Measurements from ENCODE around the gene ROR1.
A peak's percentile ranks its signal among the peaks of the same experiment; 100 is the strongest.

ROR1 gene

GRCh38 chr1:63902844-63903589 is 129.2 kb downstream of the ROR1 start:
- Histone ChIP-seq H3K27ac (ENCODE audit: extremely low read depth, low read depth, low read length) (no peak overlapping the region; the same call in 1 of the 2 replicates), H3K4me3 (ENCODE audit: low read depth, low read length) (no peak overlapping the region), H3K36me3 (ENCODE audit: control insufficient read depth in 2 of 2, insufficient read depth in 1 of 2, low read length in 2 of 2) (no peaks in the 10 kb centered on the region), H3K9me3 (ENCODE audit: control insufficient read depth, insufficient read depth, low read depth, low read length) (no peaks in the 10 kb centered on the region), H3K4me1 (ENCODE audit: control insufficient read depth, insufficient read depth, low read length) (peaks cover 16% of the 10 kb centered on the region)
- POLR2A ChIA-PET = no interaction called here
- CTCF ChIA-PET = interaction anchor here (1.2 to 2.9 kb wide), 2 partner anchors 11 to 343 kb away, joined by 3 to 14 read pairs; no protein-coding TSS in a partner anchor
- TF ChIP-seq ZNF530 (tag by site-specific recombination; IDR thresholded peaks at IDR 0.05; ENCODE audit: low read depth) (no peak), ZIC2 (tag by site-specific recombination; IDR thresholded peaks at IDR 0.05) (no peak), MEIS1 (CRISPR knock-in tag; IDR thresholded peaks at IDR 0.05; ENCODE audit: borderline replicate concordance) (no peak), ZNF121 (tag by site-specific recombination; IDR thresholded peaks at IDR 0.05) (no peak), ZNF335 (tag by site-specific recombination; conservative IDR thresholded peaks at IDR 0.05) (peak; percentile 55), ZNF48 (tag by site-specific recombination; IDR thresholded peaks at IDR 0.05) (no peak), TRIM28 (IDR thresholded peaks at IDR 0.05; ENCODE audit: borderline replicate concordance, low read length) (no peak), ZNF670 (tag by site-specific recombination; IDR thresholded peaks at IDR 0.05; ENCODE audit: low read depth) (no peak), ZNF221 (tag by site-specific recombination; IDR thresholded peaks at IDR 0.05; ENCODE audit: borderline replicate concordance) (no peak), ZNF114 (tag by site-specific recombination; IDR thresholded peaks at IDR 0.05) (no peak), ZNF837 (tag by site-specific recombination; IDR thresholded peaks at IDR 0.05) (no peak), ZNF623 (tag by site-specific recombination; IDR thresholded peaks at IDR 0.05) (no peak), ZNF18 (tag by site-specific recombination; IDR thresholded peaks at IDR 0.05) (no peak), SALL2 (tag by site-specific recombination; IDR thresholded peaks at IDR 0.05; ENCODE audit: borderline replicate concordance) (no peak), OVOL3 (tag by site-specific recombination; IDR thresholded peaks at IDR 0.05) (no peak), KLF8 (tag by site-specific recombination; IDR thresholded peaks at IDR 0.05) (no peak), ZNF561 (tag by site-specific recombination; IDR thresholded peaks at IDR 0.05; ENCODE audit: borderline replicate concordance) (no peak), ZBTB1 (tag by site-specific recombination; IDR thresholded peaks at IDR 0.05) (no peak), ZNF501 (tag by site-specific recombination; IDR thresholded peaks at IDR 0.05) (no peak), ZNF585B (tag by site-specific recombination; IDR thresholded peaks at IDR 0.05) (no peak), ZNF654 (tag by site-specific recombination; IDR thresholded peaks at IDR 0.05; ENCODE audit: low read depth) (no peak), ZNF624 (tag by site-specific recombination; IDR thresholded peaks at IDR 0.05) (no peak), ZNF37A (tag by site-specific recombination; IDR thresholded peaks at IDR 0.05) (no peak), ZNF791 (tag by site-specific recombination; IDR thresholded peaks at IDR 0.05) (no peak), ZNF280D (tag by site-specific recombination; IDR thresholded peaks at IDR 0.05) (no peak), INSM2 (tag by site-specific recombination; IDR thresholded peaks at IDR 0.05) (no peak)
- TF ChIP-seq, protein P1, sequence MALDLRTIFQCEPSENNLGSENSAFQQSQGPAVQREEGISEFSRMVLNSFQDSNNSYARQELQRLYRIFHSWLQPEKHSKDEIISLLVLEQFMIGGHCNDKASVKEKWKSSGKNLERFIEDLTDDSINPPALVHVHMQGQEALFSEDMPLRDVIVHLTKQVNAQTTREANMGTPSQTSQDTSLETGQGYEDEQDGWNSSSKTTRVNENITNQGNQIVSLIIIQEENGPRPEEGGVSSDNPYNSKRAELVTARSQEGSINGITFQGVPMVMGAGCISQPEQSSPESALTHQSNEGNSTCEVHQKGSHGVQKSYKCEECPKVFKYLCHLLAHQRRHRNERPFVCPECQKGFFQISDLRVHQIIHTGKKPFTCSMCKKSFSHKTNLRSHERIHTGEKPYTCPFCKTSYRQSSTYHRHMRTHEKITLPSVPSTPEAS (tag by site-specific recombination; IDR thresholded peaks at IDR 0.05) = no peak

Data from HEK293 (cell line).